Left ventricle myocardium inferior (tissue), 1 donor: ENCODE data around the gene TTC17. TPM values are rescaled to one million over a fixed set of nuclear protein-coding genes. Genes with fewer than 3 reads are reported as not detected.

ENCODE experiments used
- DNase-seq: peaks from one replicate; pipeline ENCODE4 v3.0.0-alpha.2; 2020
- H3K27ac ChIP-seq: fragments of 200-600 bp; replicated peaks from 2 replicates; pipeline ENCODE4 v1.8.0; 2021
- H3K27me3 ChIP-seq: fragments of 200-600 bp; 2 replicates; pipeline ENCODE4 v1.8.0; 2021; ENCODE audit warnings: low read depth
- H3K36me3 ChIP-seq: fragments of 200-600 bp; 2 replicates; pipeline ENCODE4 v1.8.0; 2021
- H3K4me1 ChIP-seq: fragments of 200-600 bp; 2 replicates; pipeline ENCODE4 v1.8.0; 2021
- H3K4me3 ChIP-seq: fragments of 200-600 bp; 2 replicates; pipeline ENCODE4 v1.8.0; 2021; ENCODE audit warnings: mild to moderate bottlenecking, moderate library complexity
- H3K9me3 ChIP-seq: fragments of 200-600 bp; replicated peaks from 2 replicates; pipeline ENCODE4 v1.8.0; 2021
- intact Hi-C: fragments of 100-400 bp; cut with micrococcal nuclease; formaldehyde crosslinking; loops from one replicate; pipeline ENCODE4 v1.11.0; 2022
- total RNA-seq: library from RNA; stranded (reverse); fragmentation: NEBNext Ultra II Directional; extraction: Animal tissue kit (Norgen Biotek cat#: 25700); gene quantifications from one replicate; pipeline ENCODE4 v1.2.1, GENCODE V29; 2021
- TF ChIP-seq, protein P1 (sequence below): fragments of 200-600 bp; IDR thresholded peaks from 2 replicates; pipeline ENCODE4 v1.8.0; 2021; ENCODE audit warnings: antibody characterized with exemption, mild to moderate bottlenecking, borderline replicate concordance
- donor health status: DM: no; HTN: yes; CAD: no; lungs with severe emphysema.

Gene TTC17
- total RNA-seq, 1 donor from 2014 or later, result 29.4 TPM

DNA sequence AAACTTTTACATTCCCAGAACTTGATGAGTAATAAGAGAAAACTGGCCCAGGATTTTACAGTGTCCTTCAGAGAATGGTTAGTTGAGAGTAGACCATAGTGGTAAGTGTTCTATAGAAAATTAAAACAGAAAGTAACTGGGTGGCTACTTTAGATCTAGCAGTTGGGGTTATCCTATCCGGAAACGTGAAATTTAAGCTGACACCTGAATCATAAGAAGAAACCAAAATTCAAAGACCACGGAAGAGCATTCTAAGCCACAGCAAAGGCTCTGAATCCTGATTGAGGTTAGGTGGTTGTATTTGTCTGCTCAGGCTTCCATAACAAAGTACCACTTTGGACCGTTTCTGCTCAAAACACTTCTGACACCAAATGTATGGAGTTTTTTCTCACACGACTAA, 34.0 kb downstream of the TTC17 start:
- intact Hi-C loops, result no loop called here
- no peak for DNase-seq
- H3K27ac ChIP-seq, result no peak overlapping the region
- no peaks in the 10 kb centered on the region for H3K9me3 ChIP-seq
- H3K4me3 ChIP-seq, result no peak overlapping the region
- H3K4me1 ChIP-seq, result peaks cover 12% of the 10 kb centered on the region
- H3K36me3 ChIP-seq, result peaks cover 72% of the 10 kb centered on the region
- TF ChIP-seq, protein P1, sequence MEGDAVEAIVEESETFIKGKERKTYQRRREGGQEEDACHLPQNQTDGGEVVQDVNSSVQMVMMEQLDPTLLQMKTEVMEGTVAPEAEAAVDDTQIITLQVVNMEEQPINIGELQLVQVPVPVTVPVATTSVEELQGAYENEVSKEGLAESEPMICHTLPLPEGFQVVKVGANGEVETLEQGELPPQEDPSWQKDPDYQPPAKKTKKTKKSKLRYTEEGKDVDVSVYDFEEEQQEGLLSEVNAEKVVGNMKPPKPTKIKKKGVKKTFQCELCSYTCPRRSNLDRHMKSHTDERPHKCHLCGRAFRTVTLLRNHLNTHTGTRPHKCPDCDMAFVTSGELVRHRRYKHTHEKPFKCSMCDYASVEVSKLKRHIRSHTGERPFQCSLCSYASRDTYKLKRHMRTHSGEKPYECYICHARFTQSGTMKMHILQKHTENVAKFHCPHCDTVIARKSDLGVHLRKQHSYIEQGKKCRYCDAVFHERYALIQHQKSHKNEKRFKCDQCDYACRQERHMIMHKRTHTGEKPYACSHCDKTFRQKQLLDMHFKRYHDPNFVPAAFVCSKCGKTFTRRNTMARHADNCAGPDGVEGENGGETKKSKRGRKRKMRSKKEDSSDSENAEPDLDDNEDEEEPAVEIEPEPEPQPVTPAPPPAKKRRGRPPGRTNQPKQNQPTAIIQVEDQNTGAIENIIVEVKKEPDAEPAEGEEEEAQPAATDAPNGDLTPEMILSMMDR, result no peak
- no peaks in the 10 kb centered on the region for H3K27me3 ChIP-seq

DNA sequence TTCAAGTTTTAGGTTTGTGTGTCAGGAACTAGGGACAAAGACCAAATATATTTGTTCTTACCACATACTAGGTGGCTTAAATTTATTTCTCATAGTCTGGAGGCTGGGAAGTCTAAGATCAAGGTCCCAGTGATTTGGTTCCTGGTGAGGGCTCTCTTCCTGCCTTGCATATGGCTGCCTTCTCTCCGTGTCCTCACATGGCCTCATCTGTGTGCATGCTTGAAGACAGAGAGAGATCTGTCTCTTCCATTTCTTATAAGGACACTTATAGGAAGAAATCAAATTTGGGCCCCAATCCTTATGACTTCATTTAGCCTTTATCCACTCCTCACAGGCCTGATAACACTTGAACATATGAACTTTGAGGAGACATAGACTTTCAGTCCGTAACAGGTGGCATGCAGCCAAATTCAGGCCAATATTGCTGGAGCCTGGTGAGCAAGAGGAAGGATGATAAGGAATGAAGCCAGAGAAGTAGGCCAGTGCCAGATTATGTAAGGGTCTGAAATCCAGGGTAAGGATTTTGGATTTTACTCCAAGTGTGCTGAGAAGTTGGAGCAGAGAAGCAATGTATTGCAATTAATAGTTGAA, 35.1 kb downstream of the TTC17 start:
- no peaks in the 10 kb centered on the region for H3K27me3 ChIP-seq
- peak; percentile 20 for DNase-seq
- TF ChIP-seq, protein P1, result no peak
- no peak overlapping the region for H3K4me3 ChIP-seq
- intact Hi-C loops, result no loop called here
- H3K27ac ChIP-seq, result no peak overlapping the region
- H3K36me3 ChIP-seq, result peaks cover 82% of the 10 kb centered on the region
- no peaks in the 10 kb centered on the region for H3K9me3 ChIP-seq
- H3K4me1 ChIP-seq, result peaks cover 12% of the 10 kb centered on the region

DNA sequence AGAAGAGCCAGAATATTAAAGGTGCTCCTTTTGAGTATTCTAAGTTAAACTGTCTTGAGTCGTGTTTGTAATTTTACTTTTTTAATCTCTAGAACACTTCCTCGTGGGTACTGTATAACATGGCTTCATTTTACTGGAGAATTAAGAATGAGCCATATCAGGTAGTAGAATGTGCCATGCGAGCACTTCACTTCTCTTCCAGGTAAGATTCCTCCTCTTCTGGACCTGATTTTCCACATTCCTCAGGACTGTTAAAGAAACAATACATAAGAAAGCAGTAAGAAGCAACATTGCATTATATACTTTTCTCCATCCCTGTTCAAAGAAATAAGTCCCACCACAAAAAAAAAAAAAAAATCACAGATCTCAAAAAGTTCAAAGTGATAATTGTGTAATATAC, 37.9 kb downstream of the TTC17 start:
- Histone ChIP-seq H3K4me3 (no peak overlapping the region), H3K4me1 (peaks cover 12% of the 10 kb centered on the region), H3K27me3 (no peaks in the 10 kb centered on the region), H3K9me3 (no peaks in the 10 kb centered on the region), H3K36me3 (peaks cover 86% of the 10 kb centered on the region), H3K27ac (no peak overlapping the region)
- intact Hi-C loops, result no loop called here
- no peak for DNase-seq
- TF ChIP-seq, protein P1, result no peak

DNA sequence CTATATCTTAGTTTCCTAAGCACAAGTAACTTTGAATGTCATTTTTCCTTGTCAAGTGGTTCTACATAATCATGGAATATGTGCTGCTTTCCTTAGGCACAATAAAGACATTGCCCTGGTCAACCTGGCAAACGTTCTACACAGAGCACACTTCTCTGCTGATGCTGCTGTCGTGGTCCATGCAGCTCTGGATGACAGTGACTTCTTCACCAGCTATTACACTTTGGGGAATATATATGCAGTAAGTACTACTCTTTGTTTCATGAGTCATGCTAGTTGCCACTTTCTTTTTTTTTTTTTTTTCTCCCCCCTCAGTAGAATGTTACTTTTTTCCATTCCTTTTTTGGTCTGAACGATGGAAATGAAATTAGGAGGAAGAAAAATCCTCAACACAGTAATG, 38.5 kb downstream of the TTC17 start:
- Histone ChIP-seq H3K4me1 (peaks cover 12% of the 10 kb centered on the region), H3K27ac (no peak overlapping the region), H3K36me3 (peaks cover 86% of the 10 kb centered on the region), H3K27me3 (no peaks in the 10 kb centered on the region), H3K4me3 (no peak overlapping the region), H3K9me3 (no peaks in the 10 kb centered on the region)
- TF ChIP-seq, protein P1, result no peak
- intact Hi-C loops, result no loop called here
- no peak for DNase-seq

DNA sequence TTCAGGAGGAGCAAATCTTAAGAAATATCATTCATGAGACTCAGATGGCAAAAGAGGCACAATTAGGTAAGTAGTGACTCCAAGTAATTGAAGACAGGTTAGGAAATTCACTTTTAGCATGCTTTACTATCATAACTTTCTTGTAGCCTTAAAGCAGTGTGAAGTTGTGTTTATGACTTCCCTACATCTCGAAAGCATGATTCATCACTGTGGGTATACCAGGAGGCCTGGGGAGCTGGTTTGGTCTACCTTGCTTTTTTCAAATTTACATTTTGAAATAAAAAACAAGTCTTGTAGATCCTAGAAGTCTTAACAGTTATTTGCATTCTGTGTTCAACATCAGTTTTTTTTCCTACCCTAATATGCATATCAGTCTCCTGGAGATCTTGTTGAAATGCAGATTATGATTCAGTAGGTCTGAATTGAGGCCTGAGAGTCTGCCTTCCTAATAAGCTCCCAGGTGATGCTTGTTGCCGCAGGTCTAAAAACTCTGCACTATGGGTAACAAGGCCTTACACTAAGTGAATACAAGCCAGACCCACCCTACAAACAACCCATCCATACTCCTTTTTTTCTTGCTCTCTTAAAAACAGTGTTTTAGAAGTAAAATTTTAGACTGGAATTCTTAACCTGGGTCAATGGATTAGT, 41.4 kb downstream of the TTC17 start:
- intact Hi-C loops, result no loop called here
- TF ChIP-seq, protein P1, result no peak
- H3K9me3 ChIP-seq, result no peaks in the 10 kb centered on the region
- no peak overlapping the region for H3K4me3 ChIP-seq
- H3K27ac ChIP-seq, result no peak overlapping the region
- no peak for DNase-seq
- H3K4me1 ChIP-seq, result no peaks in the 10 kb centered on the region
- peaks cover 96% of the 10 kb centered on the region for H3K36me3 ChIP-seq
- no peaks in the 10 kb centered on the region for H3K27me3 ChIP-seq
